ENCODE data around the gene RAB1A. TPM values are rescaled to one million over a fixed set of nuclear protein-coding genes. Genes with fewer than 3 reads are reported as not detected.

Gene RAB1A
- total and polyA plus RNA-seq, 2 donors from 2014 or later, result 166 to 194 TPM

DNA sequence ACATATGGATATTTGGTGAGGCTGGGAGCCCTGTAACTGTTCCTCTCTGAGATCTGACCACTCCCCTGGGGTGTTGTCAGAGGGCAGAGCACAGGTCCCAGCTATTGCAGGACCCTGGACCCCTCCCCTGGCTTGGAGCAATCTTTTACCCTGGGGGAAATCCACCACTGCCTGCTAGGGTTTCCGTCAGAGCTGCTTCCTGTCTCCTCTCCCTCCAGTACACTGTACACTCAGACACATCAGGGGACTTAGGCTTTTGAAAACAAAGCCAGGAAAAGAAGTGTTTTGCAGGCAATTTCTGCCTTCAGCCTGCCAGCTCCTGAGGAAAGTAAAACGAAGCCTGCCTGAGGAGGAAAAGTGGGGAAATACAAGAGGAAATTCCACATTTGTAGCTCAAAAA, 86.9 kb downstream of the RAB1A start:
- intact Hi-C loops (cut with DNase I), result no loop called here

DNA sequence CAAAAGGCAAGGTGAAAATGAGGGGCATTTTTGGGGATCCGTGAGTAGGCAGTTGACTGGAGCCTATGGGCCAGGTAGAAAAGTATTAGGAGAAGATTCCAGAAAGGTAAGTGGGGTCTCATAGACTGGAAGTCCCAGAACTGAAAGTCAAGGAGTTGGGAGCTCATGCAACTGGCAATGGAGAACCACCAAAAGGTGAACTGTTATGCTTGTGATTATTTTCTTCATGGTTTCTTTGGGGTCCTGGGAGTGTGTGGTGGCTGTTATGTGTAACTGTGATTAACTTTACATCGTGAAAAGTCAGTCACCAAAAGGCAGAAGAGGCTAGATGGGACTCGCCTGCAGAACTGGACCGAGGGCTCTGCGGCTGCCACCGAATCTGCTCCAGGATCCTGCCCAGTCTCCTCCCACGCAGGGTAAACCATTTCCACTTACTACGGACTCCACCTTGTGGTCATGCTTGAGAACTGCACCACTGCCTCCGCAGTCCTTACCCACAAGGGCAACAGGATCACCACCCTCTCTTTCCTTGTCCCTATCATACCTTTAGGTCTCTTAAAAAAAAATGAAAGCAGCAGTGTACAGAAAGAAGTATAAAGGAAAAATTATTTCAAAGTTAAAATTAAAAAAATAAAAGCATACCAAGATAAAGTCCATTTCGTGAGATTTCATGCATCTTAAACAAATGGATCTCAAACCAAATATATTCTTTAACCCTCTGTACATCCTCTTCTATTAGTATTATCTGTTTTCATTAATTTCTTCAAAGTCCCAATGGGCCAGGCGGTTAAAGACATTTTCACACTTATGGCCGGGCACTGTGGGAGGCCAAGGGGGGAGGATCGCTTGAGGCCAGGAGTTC, 89.3 kb downstream of the RAB1A start:
- FAIRE-seq, result peak; percentile 11
- peak; percentile 80 to 90 (median 86) for DNase-seq
- Histone ChIP-seq H3K27ac (ENCODE audit: low read depth in 2 of 2, low read length in 2 of 2) (no peak overlapping the region), H3K27me3 (ENCODE audit: control insufficient read depth, insufficient read depth, low read length) (no peaks in the 10 kb centered on the region), H3K36me3 (ENCODE audit: control insufficient read depth in 2 of 3, insufficient read depth in 3 of 3, low read length in 3 of 3) (no peaks in the 10 kb centered on the region), H3K4me1 (ENCODE audit: control insufficient read depth in 2 of 3, insufficient read depth in 2 of 3, low read depth in 1 of 3, low read length in 3 of 3) (peaks cover 0 to 5% (median 0%) of the 10 kb centered on the region in 3 donors), H3K9me3 (ENCODE audit: control insufficient read depth in 2 of 3, insufficient read depth in 1 of 3, low read length in 3 of 3) (no peaks in the 10 kb centered on the region), H3K4me3 (ENCODE audit: low read length in 3 of 3) (peak overlapping the region; percentile 4 to 64 (median 47)), H3K9ac (ENCODE audit: low read length in 3 of 3) (no peak overlapping the region)
- TF ChIP-seq, protein P1, sequence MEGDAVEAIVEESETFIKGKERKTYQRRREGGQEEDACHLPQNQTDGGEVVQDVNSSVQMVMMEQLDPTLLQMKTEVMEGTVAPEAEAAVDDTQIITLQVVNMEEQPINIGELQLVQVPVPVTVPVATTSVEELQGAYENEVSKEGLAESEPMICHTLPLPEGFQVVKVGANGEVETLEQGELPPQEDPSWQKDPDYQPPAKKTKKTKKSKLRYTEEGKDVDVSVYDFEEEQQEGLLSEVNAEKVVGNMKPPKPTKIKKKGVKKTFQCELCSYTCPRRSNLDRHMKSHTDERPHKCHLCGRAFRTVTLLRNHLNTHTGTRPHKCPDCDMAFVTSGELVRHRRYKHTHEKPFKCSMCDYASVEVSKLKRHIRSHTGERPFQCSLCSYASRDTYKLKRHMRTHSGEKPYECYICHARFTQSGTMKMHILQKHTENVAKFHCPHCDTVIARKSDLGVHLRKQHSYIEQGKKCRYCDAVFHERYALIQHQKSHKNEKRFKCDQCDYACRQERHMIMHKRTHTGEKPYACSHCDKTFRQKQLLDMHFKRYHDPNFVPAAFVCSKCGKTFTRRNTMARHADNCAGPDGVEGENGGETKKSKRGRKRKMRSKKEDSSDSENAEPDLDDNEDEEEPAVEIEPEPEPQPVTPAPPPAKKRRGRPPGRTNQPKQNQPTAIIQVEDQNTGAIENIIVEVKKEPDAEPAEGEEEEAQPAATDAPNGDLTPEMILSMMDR (IDR thresholded peaks at IDR 0.05; ENCODE audit: borderline replicate concordance, extremely low read depth, insufficient read depth), result peak; percentile 99
- intact Hi-C loops (cut with DNase I), result no loop called here

More for the DNA sequence above, 86.9 kb downstream of the RAB1A start:
- H3K4me1 ChIP-seq (ENCODE audit: control insufficient read depth in 2 of 3, insufficient read depth in 2 of 3, low read depth in 1 of 3, low read length in 3 of 3), result peaks cover 0 to 4% (median 0%) of the 10 kb centered on the region in 3 donors
- TF ChIP-seq, protein P1 (IDR thresholded peaks at IDR 0.05; ENCODE audit: borderline replicate concordance, extremely low read depth, insufficient read depth), result no peak
- DNase-seq, result no peak
- H3K9ac ChIP-seq (ENCODE audit: low read length in 3 of 3), result no peak overlapping the region
- no peaks in the 10 kb centered on the region for H3K36me3 ChIP-seq (ENCODE audit: control insufficient read depth in 2 of 3, insufficient read depth in 3 of 3, low read length in 3 of 3)
- no peaks in the 10 kb centered on the region for H3K27me3 ChIP-seq (ENCODE audit: control insufficient read depth, insufficient read depth, low read length)
- H3K27ac ChIP-seq (ENCODE audit: low read depth in 2 of 2, low read length in 2 of 2), result no peak overlapping the region
- no peak overlapping the region for H3K4me3 ChIP-seq (ENCODE audit: low read length in 3 of 3)
- no peaks in the 10 kb centered on the region for H3K9me3 ChIP-seq (ENCODE audit: control insufficient read depth in 2 of 3, insufficient read depth in 1 of 3, low read length in 3 of 3)
- no peak for FAIRE-seq

DNA sequence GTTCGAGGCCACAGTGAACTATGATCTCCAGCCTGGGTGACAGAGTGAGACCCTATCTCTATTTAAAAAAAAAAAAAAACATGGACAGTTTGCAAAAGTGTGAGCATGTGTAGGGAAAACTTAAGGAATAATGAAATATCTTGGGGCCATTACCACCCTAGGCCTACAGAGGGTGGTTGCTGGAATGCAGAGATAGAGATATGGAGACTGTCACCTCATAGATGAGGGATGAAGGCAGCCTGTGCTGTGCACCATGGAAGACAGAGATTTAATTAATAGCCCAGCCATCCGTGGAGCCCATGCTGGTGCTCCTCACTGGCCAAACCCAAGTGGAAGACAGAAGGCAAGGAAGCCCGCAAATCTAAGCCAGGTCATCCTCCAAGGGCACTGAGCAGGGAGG, 90.3 kb downstream of the RAB1A start:
- Histone ChIP-seq H3K9ac (ENCODE audit: low read length in 3 of 3) (no peak overlapping the region), H3K9me3 (ENCODE audit: control insufficient read depth in 2 of 3, insufficient read depth in 1 of 3, low read length in 3 of 3) (no peaks in the 10 kb centered on the region), H3K4me1 (ENCODE audit: control insufficient read depth in 2 of 3, insufficient read depth in 2 of 3, low read depth in 1 of 3, low read length in 3 of 3) (peaks cover 0 to 12% (median 0%) of the 10 kb centered on the region in 3 donors), H3K27me3 (ENCODE audit: control insufficient read depth, insufficient read depth, low read length) (no peaks in the 10 kb centered on the region), H3K36me3 (ENCODE audit: control insufficient read depth in 2 of 3, insufficient read depth in 3 of 3, low read length in 3 of 3) (no peaks in the 10 kb centered on the region), H3K4me3 (ENCODE audit: low read length in 3 of 3) (no peak overlapping the region), H3K27ac (ENCODE audit: low read depth in 2 of 2, low read length in 2 of 2) (no peak overlapping the region)
- intact Hi-C loops (cut with DNase I), result loop anchor here (5.0 kb wide), 1 partner anchor 117 kb away; no protein-coding TSS in a partner anchor
- DNase-seq (no peak), FAIRE-seq (no peak)
- TF ChIP-seq, protein P1 (IDR thresholded peaks at IDR 0.05; ENCODE audit: borderline replicate concordance, extremely low read depth, insufficient read depth), result no peak
